HG03108 (cell line): ENCODE measurements around the gene WWP2.
"Not testable (repeated sequence)": the region's sequence is repeated elsewhere in the genome, so short reads cannot be mapped to it uniquely, and the experiment has no call there.

Experiments
- ATAC-seq: cut with Tn5 transposase; IDR thresholded peaks from one replicate; pipeline ENCODE4 v1.9.1; 2021; ENCODE audit warnings: moderate library complexity; ENCODE audit not compliant: unreplicated experiment

WWP2 gene

GRCh38 chr16:69972935-69973334 is 210.8 kb downstream of the WWP2 start:
- not testable (repeated sequence) for ATAC-seq

GRCh38 chr16:69985196-69985595 is 223.1 kb downstream of the WWP2 start:
- not testable (repeated sequence) for ATAC-seq
